WTC11 (cell line): ENCODE data around the gene MED10. TPM values are rescaled to one million over a fixed set of nuclear protein-coding genes. Genes with fewer than 3 reads are reported as not detected.

Experiments
- ATAC-seq: fragments of 200-7000 bp; cut with Tn5 transposase; 2 replicates; pipeline ENCODE4 v1.10.0; 2021; ENCODE audit warnings: mild to moderate bottlenecking, moderate library complexity
- CTCF ChIA-PET: fragments of 300-600 bp; sonication (Branson Sonifier 250); formaldehyde crosslinking; loops from one replicate; lab custom pipeline; 2021; ENCODE audit warnings: antibody characterized with exemption; lab: Charles Lee
- POLR2A ChIA-PET: fragments of 350-600 bp; sonication (Branson Sonifier 250); formaldehyde crosslinking; loops from one replicate; lab custom pipeline; 2021; ENCODE audit warnings: antibody characterized with exemption; lab: Charles Lee
- DNase-seq: peaks from one replicate; pipeline ENCODE4 v3.0.0; 2021; ENCODE audit warnings: low spot score
- H3K27ac Mint-ChIP-seq: 2 replicates; pipeline ENCODE4 v1.8.0; 2021; ENCODE audit warnings: mixed read lengths
- H3K27me3 Mint-ChIP-seq: 2 replicates; pipeline ENCODE4 v1.8.0; 2021; ENCODE audit warnings: low read depth, mild to moderate bottlenecking, moderate library complexity, mixed read lengths
- H3K36me3 Mint-ChIP-seq: 2 replicates; pipeline ENCODE4 v1.8.0; 2021; ENCODE audit warnings: mixed read lengths
- H3K4me1 Mint-ChIP-seq: 2 replicates; pipeline ENCODE4 v1.8.0; 2022; ENCODE audit warnings: mixed read lengths
- H3K4me3 Mint-ChIP-seq: 2 replicates; pipeline ENCODE4 v1.8.0; 2021; ENCODE audit warnings: mild to moderate bottlenecking, moderate library complexity, mixed read lengths
- H3K9me3 Mint-ChIP-seq: 2 replicates; pipeline ENCODE4 v1.8.0; 2021; ENCODE audit warnings: mixed read lengths
- ATF1 ChIP-seq: sonication (generic); formaldehyde crosslinking; IDR thresholded peaks from 2 replicates; pipeline ENCODE4 v1.8.1; 2023; ENCODE audit warnings: mild to moderate bottlenecking, moderate library complexity, missing genetic modification reagents
- ATF3 ChIP-seq: sonication (generic); formaldehyde crosslinking; conservative IDR thresholded peaks from 2 replicates; pipeline ENCODE4 v1.8.1; 2022; ENCODE audit warnings: mild to moderate bottlenecking, missing genetic modification reagents
- CDX4 ChIP-seq: fragments of 250-450 bp; sonication (Bioruptor Pico); IDR thresholded peaks from 2 replicates; pipeline ENCODE4 v1.9.0; 2021; ENCODE audit warnings: moderate library complexity, mild to moderate bottlenecking, inconsistent platforms, borderline replicate concordance
- E2F4 ChIP-seq: sonication (generic); formaldehyde crosslinking; IDR thresholded peaks from 2 replicates; pipeline ENCODE4 v1.8.1; 2022; ENCODE audit warnings: low read depth, mild to moderate bottlenecking, moderate library complexity, missing genetic modification reagents, borderline replicate concordance
- ELF4 ChIP-seq: sonication (generic); formaldehyde crosslinking; IDR thresholded peaks from 2 replicates; pipeline ENCODE4 v1.8.1; 2022; ENCODE audit warnings: low read depth, mild to moderate bottlenecking, moderate library complexity, missing genetic modification reagents
- ETV6 ChIP-seq: sonication (generic); formaldehyde crosslinking; IDR thresholded peaks from 2 replicates; pipeline ENCODE4 v1.8.1; 2022; ENCODE audit warnings: mild to moderate bottlenecking, missing genetic modification reagents
- FOXJ3 ChIP-seq: sonication (generic); formaldehyde crosslinking; IDR thresholded peaks from 2 replicates; pipeline ENCODE4 v1.9.0; 2021; ENCODE audit warnings: missing genetic modification reagents, mild to moderate bottlenecking, borderline replicate concordance
- FOXP1 ChIP-seq: sonication (generic); formaldehyde crosslinking; IDR thresholded peaks from 2 replicates; pipeline ENCODE4 v1.8.0; 2022; ENCODE audit warnings: missing genetic modification reagents, mild to moderate bottlenecking, moderate library complexity, borderline replicate concordance
- GRHL2 ChIP-seq: fragments of 250-450 bp; sonication (Bioruptor Pico); IDR thresholded peaks from 2 replicates; pipeline ENCODE4 v1.8.0; 2022; ENCODE audit warnings: mild to moderate bottlenecking, moderate library complexity; ENCODE audit not compliant: insufficient replicate concordance, severe bottlenecking
- HMGXB4 ChIP-seq: sonication (generic); formaldehyde crosslinking; IDR thresholded peaks from 2 replicates; pipeline ENCODE4 v1.8.1; 2023; ENCODE audit warnings: mild to moderate bottlenecking, moderate library complexity, missing genetic modification reagents
- MYBL2 ChIP-seq: sonication (generic); formaldehyde crosslinking; IDR thresholded peaks from 2 replicates; pipeline ENCODE4 v1.8.1; 2023; ENCODE audit warnings: mild to moderate bottlenecking, moderate library complexity, missing genetic modification reagents
- NFYB ChIP-seq: sonication (generic); formaldehyde crosslinking; conservative IDR thresholded peaks from 2 replicates; pipeline ENCODE4 v1.8.0; 2022; ENCODE audit warnings: low read depth, missing genetic modification reagents
- NR1H2 ChIP-seq: sonication (generic); formaldehyde crosslinking; IDR thresholded peaks from 2 replicates; pipeline ENCODE4 v1.9.0; 2021; ENCODE audit warnings: mild to moderate bottlenecking, moderate library complexity, missing genetic modification reagents
- OVOL2 ChIP-seq: fragments of 250-450 bp; sonication (Bioruptor Pico); IDR thresholded peaks from 2 replicates; pipeline ENCODE4 v1.9.0; 2021; ENCODE audit warnings: mild to moderate bottlenecking, borderline replicate concordance
- TCF7 ChIP-seq: sonication (generic); formaldehyde crosslinking; IDR thresholded peaks from 2 replicates; pipeline ENCODE4 v1.8.0; 2022; ENCODE audit warnings: mild to moderate bottlenecking, low read depth, missing genetic modification reagents, moderate library complexity
- ZNF138 ChIP-seq: sonication (generic); formaldehyde crosslinking; conservative IDR thresholded peaks from 2 replicates; pipeline ENCODE4 v1.8.1; 2022; ENCODE audit warnings: mild to moderate bottlenecking, moderate library complexity, missing genetic modification reagents
- ZNF232 ChIP-seq: sonication (generic); formaldehyde crosslinking; IDR thresholded peaks from 2 replicates; pipeline ENCODE4 v1.8.0; 2022; ENCODE audit warnings: mild to moderate bottlenecking, missing genetic modification reagents
- ZNF281 ChIP-seq: sonication (generic); formaldehyde crosslinking; IDR thresholded peaks from 2 replicates; pipeline ENCODE4 v1.8.0; 2023; ENCODE audit warnings: mild to moderate bottlenecking, missing genetic modification reagents
- ZNF317 ChIP-seq: sonication (generic); formaldehyde crosslinking; IDR thresholded peaks from 2 replicates; pipeline ENCODE4 v1.8.1; 2023; ENCODE audit warnings: low read depth, mild to moderate bottlenecking, moderate library complexity, missing genetic modification reagents, borderline replicate concordance
- ZNF396 ChIP-seq: fragments of 250-450 bp; sonication (Bioruptor Pico); IDR thresholded peaks from 2 replicates; pipeline ENCODE4 v1.8.0; 2021; ENCODE audit warnings: mild to moderate bottlenecking, moderate library complexity, borderline replicate concordance
- ZNF512 ChIP-seq: sonication (generic); formaldehyde crosslinking; IDR thresholded peaks from 2 replicates; pipeline ENCODE4 v1.8.1; 2022; ENCODE audit warnings: missing genetic modification reagents, borderline replicate concordance
- total RNA-seq: library from RNA; stranded (reverse); gene quantifications from 3 replicates; pipeline ENCODE4 v1.2.3, GENCODE V29; 2021
- TF ChIP-seq, protein P1 (sequence below): sonication (generic); formaldehyde crosslinking; IDR thresholded peaks from 2 replicates; pipeline ENCODE4 v1.8.0; 2022; ENCODE audit warnings: mild to moderate bottlenecking, missing genetic modification reagents

Gene MED10
- total RNA-seq, 1 experiment from 2014 or later, result 17.2 TPM

DNA sequence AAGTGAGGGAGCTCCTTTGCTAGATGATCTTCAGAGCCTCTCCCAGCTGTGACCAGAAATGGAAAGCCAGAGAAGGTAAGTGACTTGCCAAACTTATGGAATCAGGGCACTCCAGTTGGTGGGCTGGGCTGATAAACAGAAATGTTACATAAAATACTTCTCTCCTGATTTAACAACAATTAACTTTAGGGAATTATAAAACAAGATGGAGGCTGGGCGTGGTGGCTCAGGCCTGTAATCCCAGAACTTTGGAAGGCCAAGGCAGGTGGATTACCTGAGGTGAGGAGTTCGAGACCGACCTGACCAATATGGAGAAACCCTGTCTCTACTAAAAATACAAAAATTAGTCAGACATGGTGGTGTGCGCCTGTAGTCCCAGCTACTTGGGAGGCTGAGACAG lies 899 bp upstream of the MED10 start:
- no peak for TF ChIP-seq NFYB (CRISPR knock-in tag)
- TF ChIP-seq CDX4 (CRISPR knock-in tag), result no peak
- TF ChIP-seq ZNF232 (CRISPR knock-in tag), result no peak
- no peak for TF ChIP-seq ZNF281 (CRISPR knock-in tag)
- TF ChIP-seq FOXP1 (CRISPR knock-in tag), result no peak
- TF ChIP-seq ATF3, result no peak
- TF ChIP-seq OVOL2, result no peak
- no peak for TF ChIP-seq ATF1 (CRISPR knock-in tag)
- TF ChIP-seq, all 79 proteins: peak for 0
- no peak for ATAC-seq
- H3K27me3 Mint-ChIP-seq, result no peaks in the 10 kb centered on the region; the same call in 1 of the 2 replicates
- ChIA-PET POLR2A (interaction anchor here (1.0 kb wide), 1 partner anchor 19 kb away, joined by 3 read pairs; no protein-coding TSS in a partner anchor), CTCF (interaction anchor here (1.2 to 1.3 kb wide), 3 partner anchors 51 to 194 kb away, joined by 3 to 17 read pairs (median 3); no protein-coding TSS in a partner anchor)
- H3K4me3 Mint-ChIP-seq, result peak overlapping the region; percentile 96
- H3K36me3 Mint-ChIP-seq, result peaks cover 22% of the 10 kb centered on the region
- H3K27ac Mint-ChIP-seq, result no peak overlapping the region
- H3K9me3 Mint-ChIP-seq, result no peaks in the 10 kb centered on the region
- DNase-seq, result no peak
- peaks cover 26% of the 10 kb centered on the region for H3K4me1 Mint-ChIP-seq

DNA sequence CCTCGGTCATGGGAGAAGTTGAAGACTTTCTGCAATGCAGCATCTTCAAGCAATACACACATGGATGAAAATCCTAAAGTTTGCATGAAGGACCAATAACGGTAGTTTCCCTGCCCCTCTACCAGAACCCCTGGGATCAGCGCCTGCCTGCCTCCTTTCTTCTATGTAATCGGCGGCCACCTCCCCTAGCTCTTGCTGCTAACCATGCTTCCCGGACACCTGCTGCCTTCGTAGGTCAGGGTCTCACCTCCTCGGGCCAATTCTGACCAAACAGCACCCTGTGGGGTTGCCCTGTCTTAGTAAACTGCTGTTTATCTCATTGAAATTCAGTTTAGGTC lies 388 bp upstream of the MED10 start:
- TF ChIP-seq ELF4 (CRISPR knock-in tag) (no peak), ETV6 (CRISPR knock-in tag) (peak; percentile 9; the same call in 1 of the 2 replicates)
- TF ChIP-seq, protein P1, sequence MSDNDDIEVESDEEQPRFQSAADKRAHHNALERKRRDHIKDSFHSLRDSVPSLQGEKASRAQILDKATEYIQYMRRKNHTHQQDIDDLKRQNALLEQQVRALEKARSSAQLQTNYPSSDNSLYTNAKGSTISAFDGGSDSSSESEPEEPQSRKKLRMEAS (CRISPR knock-in tag), result 0 out of 2 replicates have a peak, but pooled peaks have one; percentile 14
- CTCF ChIA-PET, result interaction anchor here (0.6 to 1.3 kb wide), 6 partner anchors 9 to 199 kb away, joined by 3 to 17 read pairs (median 4); no protein-coding TSS in a partner anchor
- peaks cover 24% of the 10 kb centered on the region for H3K4me1 Mint-ChIP-seq
- POLR2A ChIA-PET, result interaction anchor here (0.9 to 1.0 kb wide), 2 partner anchors 10 to 18 kb away, joined by 3 to 6 read pairs; no protein-coding TSS in a partner anchor
- no peaks in the 10 kb centered on the region for H3K9me3 Mint-ChIP-seq
- DNase-seq (no peak), ATAC-seq (peak; percentile 48)
- no peaks in the 10 kb centered on the region; the same call in 1 of the 2 replicates for H3K27me3 Mint-ChIP-seq
- H3K4me3 Mint-ChIP-seq, result peak overlapping the region; percentile 96
- H3K27ac Mint-ChIP-seq, result peak overlapping the region; percentile 90
- peaks cover 27% of the 10 kb centered on the region for H3K36me3 Mint-ChIP-seq

DNA sequence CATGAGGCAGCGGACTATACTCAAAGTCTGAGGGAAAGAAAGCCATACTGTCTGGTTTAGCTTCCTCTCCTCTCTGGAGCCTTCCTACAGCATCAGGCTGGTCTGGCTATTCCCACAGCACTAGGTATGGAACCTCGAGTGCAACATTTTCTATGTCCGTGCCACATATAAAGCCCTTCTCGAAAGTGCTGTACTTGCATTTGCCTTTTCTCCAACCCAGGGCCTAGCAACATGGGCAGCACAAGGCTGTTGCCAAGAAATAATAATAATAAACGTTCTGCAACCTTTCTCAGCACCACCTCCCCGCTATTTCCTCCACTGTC lies 804 bp downstream of the MED10 start:
- Mint-ChIP-seq H3K36me3 (peaks cover 39% of the 10 kb centered on the region), H3K9me3 (no peaks in the 10 kb centered on the region), H3K4me3 (peak overlapping the region; percentile 96), H3K27me3 (no peaks in the 10 kb centered on the region; the same call in 1 of the 2 replicates), H3K4me1 (peaks cover 18% of the 10 kb centered on the region), H3K27ac (no peak overlapping the region)
- DNase-seq, result no peak
- POLR2A ChIA-PET, result no interaction called here
- CTCF ChIA-PET, result no interaction called here
- no peak for ATAC-seq
- no peak for TF ChIP-seq HMGXB4 (CRISPR knock-in tag)
- no peak for TF ChIP-seq ZNF396 (CRISPR knock-in tag)
- TF ChIP-seq ZNF232 (CRISPR knock-in tag), result no peak
- TF ChIP-seq ZNF317 (CRISPR knock-in tag), result no peak
- no peak for TF ChIP-seq GRHL2 (CRISPR knock-in tag)
- TF ChIP-seq E2F4 (CRISPR knock-in tag), result no peak
- TF ChIP-seq MYBL2 (CRISPR knock-in tag), result no peak
- TF ChIP-seq ZNF138 (CRISPR knock-in tag), result no peak
- no peak for TF ChIP-seq TCF7 (CRISPR knock-in tag)
- no peak for TF ChIP-seq NR1H2 (CRISPR knock-in tag)
- TF ChIP-seq FOXJ3, result no peak
- TF ChIP-seq, protein P1 (CRISPR knock-in tag), result no peak
- no peak for TF ChIP-seq ZNF512
